Colon (tissue), 2 donors: ENCODE results near the gene URI1.
"Not testable (repeated sequence)": the region's sequence is repeated elsewhere in the genome, so short reads cannot be mapped to it uniquely, and the experiment has no call there.

Experiments
- FAIRE-seq: peaks from 2 replicates; lab custom pipeline; 2012; peaks lifted over from hg19 to GRCh38; lab: Jason Lieb, UNC
- donor health status: control.
- donor health status: control.

URI1 gene

GRCh38 chr19:29942404-29943261, 594 bp downstream of the URI1 start:
- no peak for FAIRE-seq

GRCh38 chr19:29943615-29944014, 1.6 kb downstream of the URI1 start:
- FAIRE-seq: no peak

GRCh38 chr19:29944390-29945012, 2.5 kb downstream of the URI1 start:
- FAIRE-seq: no peak

- no peak for FAIRE-seq
These were observed 3.0 kb downstream of the URI1 start for GRCh38 chr19:29945017-29945416.

- no peak for FAIRE-seq
These were observed 3.4 kb downstream of the URI1 start for GRCh38 chr19:29945433-29945832.

GRCh38 chr19:29946645-29947044, 4.6 kb downstream of the URI1 start:
- no peak for FAIRE-seq

GRCh38 chr19:29947871-29948270, 5.8 kb downstream of the URI1 start:
- no peak for FAIRE-seq

- not testable (repeated sequence) for FAIRE-seq
These were observed 6.9 kb downstream of the URI1 start for GRCh38 chr19:29948759-29949470.

- FAIRE-seq: no peak
These were observed 10.1 kb downstream of the URI1 start for GRCh38 chr19:29952177-29952576.

GRCh38 chr19:29952646-29953045, 10.6 kb downstream of the URI1 start:
- FAIRE-seq: no peak

GRCh38 chr19:29953352-29954247, 11.6 kb downstream of the URI1 start:
- no peak for FAIRE-seq

- no peak for FAIRE-seq
These were observed 14.8 kb downstream of the URI1 start for GRCh38 chr19:29956855-29957254.

- FAIRE-seq: no peak
These were observed 19.3 kb downstream of the URI1 start for GRCh38 chr19:29961311-29961710.

GRCh38 chr19:29962793-29963192, 20.8 kb downstream of the URI1 start:
- no peak for FAIRE-seq

- no peak for FAIRE-seq
These were observed 21.5 kb downstream of the URI1 start for GRCh38 chr19:29963576-29963975.

- no peak for FAIRE-seq
These were observed 22.1 kb downstream of the URI1 start for GRCh38 chr19:29964171-29964570.

- no peak for FAIRE-seq
These were observed 23.5 kb downstream of the URI1 start for GRCh38 chr19:29965492-29965891.

- FAIRE-seq: not testable (repeated sequence)
These were observed 24.1 kb downstream of the URI1 start for GRCh38 chr19:29966142-29966541.

GRCh38 chr19:29966588-29967249, 24.7 kb downstream of the URI1 start:
- FAIRE-seq: no peak

GRCh38 chr19:29967623-29968022, 25.6 kb downstream of the URI1 start:
- FAIRE-seq: no peak

- no peak for FAIRE-seq
These were observed 27.9 kb downstream of the URI1 start for GRCh38 chr19:29969891-29970290.
